Epithelial cell of proximal tubule (primary cell): Measurements from ENCODE around the gene APOA1. TPM values are rescaled to one million over a fixed set of nuclear protein-coding genes. Genes with fewer than 3 reads are reported as not detected.

Source experiments
- DNase-seq: peaks from one replicate; pipeline ENCODE4 v3.0.0-alpha.2; 2011; ENCODE audit warnings: low read depth
- H3K4me3 ChIP-seq: 2 replicates; pipeline ENCODE4 v1.5.1; 2011; ENCODE audit warnings: low read depth, mild to moderate bottlenecking, low read length
- total RNA-seq: library from RNA; depleted of rRNA; stranded (reverse); fragments of >200 nt; gene quantifications from 2 replicates; pipeline ENCODE4 v1.2.3, GENCODE V29; 2015
- TF ChIP-seq, protein P1 (sequence below): conservative IDR thresholded peaks from 2 replicates; pipeline ENCODE4 v1.5.1; 2012; ENCODE audit warnings: low read depth, mild to moderate bottlenecking, low read length

The APOA1 gene
- total RNA-seq, 1 donor from 2014 or later = not detected

DNA sequence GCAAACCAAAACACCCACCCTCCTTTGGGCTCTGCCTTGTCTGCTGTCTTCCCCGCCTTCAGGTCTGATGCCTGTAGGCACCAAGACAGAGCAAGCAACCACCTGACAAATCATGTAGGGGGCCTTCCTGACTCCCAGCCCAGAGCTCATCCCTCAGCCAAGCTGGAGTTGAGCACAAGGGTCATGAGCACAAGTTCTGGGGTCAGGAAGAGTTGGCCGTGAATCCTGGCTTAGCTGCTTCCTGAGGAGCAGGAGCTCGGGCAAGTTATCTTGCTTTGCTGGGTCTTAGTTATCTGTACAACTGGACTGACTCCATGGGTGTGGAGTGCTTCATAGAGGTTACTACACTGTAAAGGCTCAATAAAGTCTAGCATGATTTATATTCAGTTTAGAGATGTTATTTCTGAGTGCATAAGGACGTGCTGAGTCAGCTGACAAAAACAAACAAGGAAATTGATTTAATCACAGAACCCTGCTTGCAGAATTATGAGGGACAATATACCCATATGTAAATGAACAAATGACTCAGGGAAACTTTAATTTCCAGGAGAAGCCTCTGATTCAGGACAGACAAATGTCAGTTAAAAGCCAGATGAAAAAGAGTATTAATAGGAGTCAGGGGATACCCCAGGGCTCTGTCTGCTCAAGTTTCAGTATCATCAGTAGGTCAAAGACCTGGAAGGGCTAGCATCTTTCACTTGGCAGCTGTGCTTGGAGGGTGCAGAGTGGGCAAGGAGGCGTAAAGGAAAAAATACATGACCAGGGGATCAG is 15.0 kb upstream of the APOA1 start:
- TF ChIP-seq, protein P1, sequence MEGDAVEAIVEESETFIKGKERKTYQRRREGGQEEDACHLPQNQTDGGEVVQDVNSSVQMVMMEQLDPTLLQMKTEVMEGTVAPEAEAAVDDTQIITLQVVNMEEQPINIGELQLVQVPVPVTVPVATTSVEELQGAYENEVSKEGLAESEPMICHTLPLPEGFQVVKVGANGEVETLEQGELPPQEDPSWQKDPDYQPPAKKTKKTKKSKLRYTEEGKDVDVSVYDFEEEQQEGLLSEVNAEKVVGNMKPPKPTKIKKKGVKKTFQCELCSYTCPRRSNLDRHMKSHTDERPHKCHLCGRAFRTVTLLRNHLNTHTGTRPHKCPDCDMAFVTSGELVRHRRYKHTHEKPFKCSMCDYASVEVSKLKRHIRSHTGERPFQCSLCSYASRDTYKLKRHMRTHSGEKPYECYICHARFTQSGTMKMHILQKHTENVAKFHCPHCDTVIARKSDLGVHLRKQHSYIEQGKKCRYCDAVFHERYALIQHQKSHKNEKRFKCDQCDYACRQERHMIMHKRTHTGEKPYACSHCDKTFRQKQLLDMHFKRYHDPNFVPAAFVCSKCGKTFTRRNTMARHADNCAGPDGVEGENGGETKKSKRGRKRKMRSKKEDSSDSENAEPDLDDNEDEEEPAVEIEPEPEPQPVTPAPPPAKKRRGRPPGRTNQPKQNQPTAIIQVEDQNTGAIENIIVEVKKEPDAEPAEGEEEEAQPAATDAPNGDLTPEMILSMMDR = no peak
- H3K4me3 ChIP-seq = no peak overlapping the region
- no peak for DNase-seq

DNA sequence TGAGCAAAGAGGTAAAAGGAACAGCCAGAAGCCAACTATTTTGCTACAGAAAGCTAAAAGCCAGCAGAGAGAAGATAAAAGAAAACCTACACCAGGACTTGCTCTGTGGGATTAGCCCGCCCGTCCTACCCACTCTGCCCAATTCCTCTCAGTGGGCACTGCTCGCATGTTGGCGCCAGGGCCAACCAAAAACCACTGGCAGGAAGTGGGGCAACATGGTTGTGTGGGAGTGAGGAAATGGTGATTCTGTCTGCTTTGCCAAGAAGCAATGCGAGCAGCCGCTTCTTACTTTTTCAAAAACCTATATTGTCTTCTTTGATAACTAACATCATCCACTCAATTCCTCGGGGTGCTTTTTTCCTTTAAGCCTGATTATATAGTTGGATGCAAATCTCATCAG is 14.2 kb upstream of the APOA1 start:
- no peak overlapping the region for H3K4me3 ChIP-seq
- TF ChIP-seq, protein P1 = no peak
- no peak for DNase-seq

DNA sequence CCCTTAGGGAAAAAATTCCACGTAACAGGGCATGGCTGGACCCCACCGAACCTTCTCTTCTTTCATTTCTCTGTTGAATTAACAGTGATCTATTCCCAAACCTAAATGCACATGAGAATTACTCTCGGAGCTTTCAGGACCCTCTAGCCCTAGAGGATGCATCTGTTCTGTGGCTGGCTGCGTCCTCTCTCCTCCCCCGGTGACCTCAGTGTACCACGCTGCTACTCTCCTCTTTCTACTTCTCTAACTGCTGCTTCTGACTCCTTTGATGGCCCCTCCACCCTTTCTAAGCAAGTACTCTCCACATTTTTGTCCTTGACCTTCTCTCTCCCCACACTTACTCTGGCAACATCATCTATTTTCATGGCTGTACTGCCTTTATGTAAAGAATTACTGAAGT is 12.1 kb upstream of the APOA1 start:
- TF ChIP-seq, protein P1 = no peak
- H3K4me3 ChIP-seq = no peak overlapping the region
- DNase-seq = no peak

DNA sequence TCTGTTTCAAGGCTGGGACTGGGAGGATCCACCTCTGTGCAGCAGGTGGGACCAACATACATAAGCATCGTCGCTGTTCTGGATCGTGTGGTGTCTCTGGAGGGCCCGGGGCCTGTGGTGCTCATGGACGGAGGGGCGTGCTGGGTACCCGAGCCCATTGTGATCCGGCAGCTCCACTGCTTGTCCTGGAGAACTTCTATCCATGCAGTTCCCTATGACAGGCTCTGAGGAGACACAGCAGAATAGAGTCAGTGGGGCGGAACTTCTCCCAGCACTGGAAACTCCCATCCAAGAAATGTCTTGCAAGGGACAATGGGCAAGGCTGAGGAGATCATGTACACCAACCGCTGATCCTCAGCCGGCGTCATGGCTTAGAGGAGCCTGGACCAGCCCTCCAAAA is 11.6 kb upstream of the APOA1 start:
- TF ChIP-seq, protein P1 = no peak
- no peak for DNase-seq
- no peak overlapping the region for H3K4me3 ChIP-seq

DNA sequence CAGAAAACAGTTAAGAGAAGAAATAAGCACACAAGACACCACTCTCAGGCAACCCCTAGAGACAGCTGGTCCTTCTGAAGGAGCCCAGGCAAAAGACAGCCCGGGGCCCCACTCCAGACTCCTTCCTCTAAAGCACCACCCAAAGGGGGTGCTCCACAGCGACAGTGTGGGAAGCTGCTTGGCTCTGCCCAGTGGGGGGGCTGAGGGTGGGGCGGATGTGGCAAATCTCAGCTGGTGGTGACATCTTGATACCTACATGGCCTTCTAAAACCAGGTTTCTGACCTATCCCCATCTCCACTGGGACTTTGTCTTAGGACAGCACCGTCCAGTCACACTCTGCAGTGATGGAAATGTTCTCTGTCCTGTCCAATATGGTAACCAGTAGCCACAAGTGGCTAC is 10.2 kb upstream of the APOA1 start:
- DNase-seq = no peak
- TF ChIP-seq, protein P1 = no peak
- no peak overlapping the region for H3K4me3 ChIP-seq

DNA sequence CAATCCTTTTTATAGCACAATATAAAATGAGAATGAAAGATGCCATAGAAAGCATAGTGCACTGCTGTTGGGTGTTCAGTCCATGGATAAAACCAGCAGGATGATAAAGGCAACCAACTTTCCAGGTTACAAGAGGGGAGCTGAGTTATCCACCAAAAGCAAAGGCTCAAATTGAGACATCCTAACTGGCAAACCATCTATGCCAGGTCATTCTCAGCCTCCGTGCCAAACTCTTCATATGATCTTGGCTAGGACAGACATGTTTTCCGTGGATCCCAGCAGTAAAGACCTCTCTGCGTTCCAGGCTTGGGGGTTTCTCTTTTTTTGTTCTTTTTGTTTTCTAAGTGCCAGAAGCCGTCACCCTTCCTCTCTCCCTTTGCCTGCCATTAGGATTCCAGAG is 7.3 kb upstream of the APOA1 start:
- H3K4me3 ChIP-seq = no peak overlapping the region
- TF ChIP-seq, protein P1 = no peak
- DNase-seq = no peak

DNA sequence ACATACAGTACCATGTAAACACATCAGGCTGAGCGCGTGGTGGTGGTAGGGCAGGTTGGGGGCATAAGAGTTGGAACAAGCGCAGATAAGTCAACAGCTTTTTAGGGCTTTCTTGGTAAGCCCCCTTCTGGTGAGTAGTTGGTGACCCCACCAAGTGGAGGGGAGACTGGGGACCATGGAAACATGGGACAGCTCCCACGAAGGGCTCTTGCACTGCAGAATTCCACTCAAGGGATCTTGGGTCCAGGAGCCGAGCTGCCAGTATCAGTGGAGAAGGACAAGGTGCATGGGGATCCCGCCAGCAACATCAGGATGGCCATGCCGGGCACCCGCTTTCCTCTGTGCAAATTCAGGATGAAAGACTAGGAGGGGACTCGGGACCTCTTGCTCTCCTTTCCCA is 6.2 kb upstream of the APOA1 start:
- DNase-seq = no peak
- TF ChIP-seq, protein P1 = no peak
- no peak overlapping the region for H3K4me3 ChIP-seq
